GM12873 (cell line): ENCODE measurements around the gene C17orf107.

Source experiments
- TF ChIP-seq, protein P1 (sequence below): IDR thresholded peaks from 2 replicates; pipeline ENCODE4 v1.5.1; 2012; ENCODE audit warnings: low read depth, mild to moderate bottlenecking, moderate library complexity, low read length, control low read depth; ENCODE audit not compliant: insufficient read depth; ENCODE audit errors: missing control alignments

C17orf107 gene

GRCh38 chr17:4946312-4946976 lies 47.1 kb downstream of the C17orf107 start:
- TF ChIP-seq, protein P1, sequence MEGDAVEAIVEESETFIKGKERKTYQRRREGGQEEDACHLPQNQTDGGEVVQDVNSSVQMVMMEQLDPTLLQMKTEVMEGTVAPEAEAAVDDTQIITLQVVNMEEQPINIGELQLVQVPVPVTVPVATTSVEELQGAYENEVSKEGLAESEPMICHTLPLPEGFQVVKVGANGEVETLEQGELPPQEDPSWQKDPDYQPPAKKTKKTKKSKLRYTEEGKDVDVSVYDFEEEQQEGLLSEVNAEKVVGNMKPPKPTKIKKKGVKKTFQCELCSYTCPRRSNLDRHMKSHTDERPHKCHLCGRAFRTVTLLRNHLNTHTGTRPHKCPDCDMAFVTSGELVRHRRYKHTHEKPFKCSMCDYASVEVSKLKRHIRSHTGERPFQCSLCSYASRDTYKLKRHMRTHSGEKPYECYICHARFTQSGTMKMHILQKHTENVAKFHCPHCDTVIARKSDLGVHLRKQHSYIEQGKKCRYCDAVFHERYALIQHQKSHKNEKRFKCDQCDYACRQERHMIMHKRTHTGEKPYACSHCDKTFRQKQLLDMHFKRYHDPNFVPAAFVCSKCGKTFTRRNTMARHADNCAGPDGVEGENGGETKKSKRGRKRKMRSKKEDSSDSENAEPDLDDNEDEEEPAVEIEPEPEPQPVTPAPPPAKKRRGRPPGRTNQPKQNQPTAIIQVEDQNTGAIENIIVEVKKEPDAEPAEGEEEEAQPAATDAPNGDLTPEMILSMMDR: no peak

DNA sequence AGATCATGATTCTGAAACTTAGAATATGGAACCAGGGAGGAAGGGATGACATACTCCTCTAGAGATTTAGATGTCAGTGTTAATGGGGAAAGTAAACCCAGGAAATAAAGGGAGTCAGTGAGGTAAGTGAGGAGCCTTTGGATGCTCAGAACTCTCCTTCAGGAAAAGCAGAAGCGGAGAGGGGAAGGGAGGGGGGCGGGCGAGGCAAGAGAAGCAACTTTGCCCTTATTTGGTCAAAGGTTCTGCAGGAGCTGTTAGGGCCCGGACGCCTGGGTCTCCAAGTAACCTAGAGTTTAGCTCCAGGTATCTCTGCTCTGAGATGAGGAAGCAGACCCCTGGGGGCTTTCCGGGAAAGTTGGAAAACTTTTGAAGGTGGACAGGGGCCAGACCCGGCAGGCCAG lies 47.7 kb downstream of the C17orf107 start:
- TF ChIP-seq, protein P1: no peak

DNA sequence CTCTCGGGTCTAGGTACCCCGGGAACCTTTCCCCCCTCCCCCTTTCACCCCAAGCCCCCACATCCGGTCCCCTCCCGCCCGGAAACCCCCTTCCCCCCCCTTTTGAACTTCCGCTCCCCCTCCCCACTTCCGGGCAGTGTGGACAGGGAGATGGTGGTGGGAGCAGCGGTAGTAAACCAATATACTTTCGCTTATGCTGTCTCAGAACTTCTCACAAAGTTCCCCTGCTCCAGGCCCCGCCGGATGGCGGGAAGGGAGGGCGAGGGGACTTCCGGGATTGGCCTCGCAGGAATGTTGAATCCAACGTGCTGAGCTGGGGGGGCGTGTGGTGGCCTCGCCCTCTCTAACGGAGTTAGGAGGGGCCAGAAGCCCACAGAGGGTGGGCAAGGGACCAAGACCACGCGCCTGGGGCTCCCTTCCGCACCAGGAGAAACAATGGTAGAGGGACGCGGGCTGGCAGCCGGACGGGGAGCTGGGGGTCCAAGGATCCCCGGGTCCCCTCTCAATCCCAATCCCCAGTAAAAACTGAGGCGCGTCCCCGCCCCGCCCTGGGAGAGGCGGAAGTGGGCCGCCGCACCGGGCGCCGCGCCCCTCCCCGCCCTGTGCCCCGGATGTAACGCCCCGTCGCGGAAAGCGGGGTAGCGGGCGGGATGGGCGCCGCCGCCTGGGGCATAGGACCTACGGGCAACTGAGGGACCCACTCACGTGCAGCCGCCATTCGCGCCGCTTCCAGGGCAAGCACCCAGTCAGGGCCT lies 48.3 kb downstream of the C17orf107 start:
- TF ChIP-seq, protein P1: no peak

DNA sequence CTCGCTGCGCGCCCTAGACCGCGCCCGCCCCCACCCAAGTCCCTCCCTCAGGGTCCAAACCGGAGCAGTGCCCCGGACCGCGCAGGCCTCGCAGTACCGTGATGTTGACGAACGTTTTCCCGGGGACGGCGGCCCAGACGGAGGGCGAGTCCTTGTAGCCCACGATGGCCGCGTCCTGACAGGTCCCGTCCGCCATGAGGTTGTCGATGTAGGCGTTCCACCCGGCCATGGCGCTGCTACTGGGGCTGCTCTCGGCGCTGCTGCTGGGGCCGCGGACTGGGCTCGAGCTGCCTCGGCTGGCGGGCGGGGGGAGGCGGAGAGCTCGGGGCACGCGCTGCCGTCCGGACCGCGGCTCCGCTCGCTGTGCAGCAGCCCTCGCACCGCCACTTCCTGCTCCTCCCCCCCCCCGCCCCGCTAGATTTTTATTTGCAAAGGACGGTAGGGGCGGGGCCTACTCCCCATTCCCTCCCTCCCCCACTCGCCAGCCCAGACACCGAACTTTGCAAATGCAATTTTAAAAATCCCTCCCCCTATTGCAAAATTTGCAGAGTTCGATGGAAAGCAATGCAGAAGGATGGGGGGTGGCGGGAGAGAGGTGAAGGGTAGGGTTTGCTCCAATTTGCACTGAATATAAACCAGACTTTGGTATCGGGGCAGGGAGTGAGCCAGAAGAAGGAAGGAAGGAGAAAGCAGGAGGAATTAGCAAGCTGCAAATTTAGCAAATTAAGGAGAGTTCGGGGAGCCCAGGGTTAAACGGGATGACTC lies 49.0 kb downstream of the C17orf107 start, which contains the start of gene PFN1:
TSS of gene PFN1 (minus strand) at position 365 of the 765 bp plus-strand sequence. CDS start at position 229, 136 bp downstream.
- TF ChIP-seq, protein P1: no peak

DNA sequence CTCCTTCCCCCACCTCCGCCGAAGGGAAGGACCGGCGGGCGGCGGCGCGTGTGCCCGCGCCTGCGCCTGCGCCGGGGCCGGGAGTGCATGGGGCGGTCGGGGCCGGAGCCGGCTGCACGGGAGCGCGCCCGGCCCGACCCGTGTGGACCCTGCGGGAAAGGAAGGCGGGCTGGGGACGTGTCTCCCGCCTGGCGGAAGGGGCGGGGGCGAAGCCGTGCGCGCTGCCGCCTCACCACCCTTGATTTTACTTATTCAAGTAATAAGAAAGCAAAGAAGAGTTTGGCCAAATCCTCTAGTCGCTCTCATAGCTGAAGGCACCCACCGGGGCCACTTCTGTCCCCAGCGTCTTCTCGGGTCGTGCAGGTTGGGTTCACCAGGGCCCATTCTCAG lies 49.6 kb downstream of the C17orf107 start:
- TF ChIP-seq, protein P1: no peak

DNA sequence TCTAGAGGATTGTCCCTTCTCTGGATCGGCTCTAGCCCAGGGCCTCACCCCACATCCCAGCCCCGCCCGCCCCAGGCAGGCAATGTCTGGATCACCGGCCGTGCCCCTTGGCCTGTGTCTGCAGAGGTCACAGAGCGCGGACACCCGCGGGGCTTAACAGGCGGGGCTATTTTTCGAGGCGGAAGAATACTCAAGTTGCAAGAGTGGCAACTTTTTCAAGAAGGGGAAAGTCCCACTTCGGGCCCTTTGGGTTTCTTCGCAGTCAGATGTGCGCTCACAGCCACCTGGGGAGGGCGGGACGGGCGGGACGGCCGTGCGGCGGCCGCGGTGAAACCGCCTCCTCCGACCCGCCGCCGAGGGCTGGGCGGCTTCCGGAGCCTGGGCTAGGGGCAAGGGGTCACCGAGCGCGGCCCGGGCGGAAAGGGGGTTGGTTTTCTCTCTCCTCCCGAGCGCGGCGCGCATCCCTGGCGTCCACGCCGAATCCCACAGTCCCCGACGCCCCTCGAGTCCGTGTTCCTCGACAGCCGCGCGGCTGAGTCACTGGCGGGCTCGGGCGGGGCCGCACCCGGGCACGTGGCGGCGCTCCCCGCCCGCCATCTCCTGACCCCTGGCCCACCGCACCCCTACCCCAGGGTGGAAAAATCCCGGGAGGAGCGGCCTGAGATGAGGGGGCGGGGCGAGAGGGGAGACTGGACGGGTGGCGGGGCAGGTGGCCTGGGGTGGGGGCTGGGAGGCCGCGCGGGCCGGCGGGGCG lies 50.2 kb downstream of the C17orf107 start:
- TF ChIP-seq, protein P1: no peak
